22Rv1 (cell line): ENCODE data around the gene TXNRD2.

Source experiments
- ZFX ChIP-seq: fragments of 450-650 bp; IDR thresholded peaks from 2 replicates; pipeline ENCODE4 v1.6.1; 2017; ENCODE audit warnings: antibody characterized with exemption, borderline replicate concordance
- TF ChIP-seq, protein P1 (sequence below): fragments of 450-650 bp; IDR thresholded peaks from 2 replicates; pipeline ENCODE4 v1.5.1; 2017; ENCODE audit warnings: mild to moderate bottlenecking

DNA sequence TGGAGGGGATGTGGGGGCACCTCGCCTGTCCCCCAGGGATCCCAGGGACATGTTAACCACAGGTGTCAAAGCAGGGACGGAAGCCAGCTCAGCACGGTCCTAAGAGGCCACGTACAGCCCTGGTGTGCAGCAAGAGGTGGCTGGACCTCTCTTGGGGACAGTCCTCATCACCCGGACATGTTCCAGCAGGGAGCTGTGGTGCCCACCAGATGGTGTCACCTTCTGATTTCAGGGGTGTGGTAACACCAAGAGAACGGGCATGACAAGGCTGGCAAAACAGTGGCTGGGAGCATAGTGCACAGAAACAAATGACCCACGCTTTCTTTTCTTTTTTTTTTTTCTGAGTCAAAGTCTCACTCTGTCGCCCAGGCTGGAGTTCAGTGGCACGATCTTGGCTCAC lies 25.6 kb downstream of the TXNRD2 start:
- TF ChIP-seq, protein P1, sequence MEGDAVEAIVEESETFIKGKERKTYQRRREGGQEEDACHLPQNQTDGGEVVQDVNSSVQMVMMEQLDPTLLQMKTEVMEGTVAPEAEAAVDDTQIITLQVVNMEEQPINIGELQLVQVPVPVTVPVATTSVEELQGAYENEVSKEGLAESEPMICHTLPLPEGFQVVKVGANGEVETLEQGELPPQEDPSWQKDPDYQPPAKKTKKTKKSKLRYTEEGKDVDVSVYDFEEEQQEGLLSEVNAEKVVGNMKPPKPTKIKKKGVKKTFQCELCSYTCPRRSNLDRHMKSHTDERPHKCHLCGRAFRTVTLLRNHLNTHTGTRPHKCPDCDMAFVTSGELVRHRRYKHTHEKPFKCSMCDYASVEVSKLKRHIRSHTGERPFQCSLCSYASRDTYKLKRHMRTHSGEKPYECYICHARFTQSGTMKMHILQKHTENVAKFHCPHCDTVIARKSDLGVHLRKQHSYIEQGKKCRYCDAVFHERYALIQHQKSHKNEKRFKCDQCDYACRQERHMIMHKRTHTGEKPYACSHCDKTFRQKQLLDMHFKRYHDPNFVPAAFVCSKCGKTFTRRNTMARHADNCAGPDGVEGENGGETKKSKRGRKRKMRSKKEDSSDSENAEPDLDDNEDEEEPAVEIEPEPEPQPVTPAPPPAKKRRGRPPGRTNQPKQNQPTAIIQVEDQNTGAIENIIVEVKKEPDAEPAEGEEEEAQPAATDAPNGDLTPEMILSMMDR: no peak
- no peak for TF ChIP-seq ZFX
